Measurements from ENCODE around the gene AQP2. TPM values are rescaled to one million over a fixed set of nuclear protein-coding genes. Genes with fewer than 3 reads are reported as not detected.

AQP2 gene
- total and polyA plus RNA-seq, 2 donors (not counting 1 experiment from before 2014, with no cell fraction given) = not detected

DNA sequence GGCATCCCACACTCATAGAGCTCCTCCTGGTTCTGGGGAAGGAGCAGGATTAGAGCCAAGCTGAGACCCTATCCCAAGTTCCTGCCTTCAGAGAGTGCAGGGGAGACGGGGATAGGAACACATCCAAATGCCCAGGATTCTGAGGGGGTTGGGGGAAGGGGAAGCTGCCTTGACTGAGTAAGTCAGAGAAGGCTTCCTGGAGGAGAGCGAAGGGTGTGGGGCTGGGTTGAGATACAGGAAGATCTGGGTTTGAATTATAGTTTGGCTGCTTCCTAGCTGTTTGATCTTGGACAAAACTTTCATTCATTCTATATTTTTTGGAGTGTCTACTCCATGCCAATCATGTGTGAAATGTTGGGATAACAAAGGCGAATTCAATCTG is 8.0 kb upstream of the AQP2 start:
- Histone ChIP-seq H3K27ac (ENCODE audit: low read length in 2 of 2) (no peak overlapping the region), H3K4me1 (ENCODE audit: control insufficient read depth in 2 of 2, insufficient read depth in 2 of 2, low read length in 2 of 2) (peaks cover 0 to 8% of the 10 kb centered on the region in 2 donors), H3K9me3 (ENCODE audit: control extremely low read depth in 1 of 3, control insufficient read depth in 2 of 3, insufficient read depth in 1 of 3, low read length in 2 of 3) (no peaks in the 10 kb centered on the region), H4K20me1 (ENCODE audit: control insufficient read depth, insufficient read depth, low read length, poor library complexity, severe bottlenecking) (no peaks in the 10 kb centered on the region), H2AFZ (ENCODE audit: insufficient read depth, low read depth, low read length, poor library complexity, severe bottlenecking) (no peak overlapping the region), H3K4me3 (ENCODE audit: control extremely low read depth in 1 of 5, extremely low read depth in 1 of 5, insufficient read depth in 1 of 5, low read depth in 2 of 5, low read length in 4 of 5) (no peak overlapping the region), H3K79me2 (ENCODE audit: control insufficient read depth, insufficient read depth, low read length) (no peaks in the 10 kb centered on the region), H3K9ac (ENCODE audit: low read length) (no peak overlapping the region), H3K36me3 (replicated peaks in 1 of 2; ENCODE audit: control extremely low read depth in 1 of 2, control insufficient read depth in 1 of 2, extremely low read depth in 1 of 2, insufficient read depth in 2 of 2, low read length in 1 of 2) (no peaks in the 10 kb centered on the region), H3K27me3 (replicated peaks in 1 of 4; ENCODE audit: control extremely low read depth in 1 of 4, control insufficient read depth in 3 of 4, insufficient read depth in 4 of 4, low read length in 3 of 4) (peaks cover 0 to 5% (median 2%) of the 10 kb centered on the region in 4 experiments), H3K4me2 (replicated peaks; ENCODE audit: low read depth, low read length, poor library complexity, severe bottlenecking) (no peak overlapping the region)
- Mint-ChIP-seq H3K4me3 (no peak overlapping the region), H3K4me1 (peaks cover 15% of the 10 kb centered on the region), H3K9me3 (ENCODE audit: insufficient read depth) (no peaks in the 10 kb centered on the region), H3K27me3 (peaks cover 8% of the 10 kb centered on the region), H3K27ac (no peak overlapping the region)
- POLR2A ChIA-PET = no interaction called here
- CTCF ChIA-PET = interaction anchor here (2.0 kb wide), 1 partner anchor 24 kb away, joined by 9 read pairs; no protein-coding TSS in a partner anchor
- no peak for DNase-seq
- no peak for ATAC-seq (ENCODE audit: low read depth)
- 94% methylated on average over 2 of the region's 3 CpGs for WGBS (ENCODE audit: insufficient coverage)
- intact Hi-C loops (cut with micrococcal nuclease) = no loop called here
- TF ChIP-seq, protein P1, sequence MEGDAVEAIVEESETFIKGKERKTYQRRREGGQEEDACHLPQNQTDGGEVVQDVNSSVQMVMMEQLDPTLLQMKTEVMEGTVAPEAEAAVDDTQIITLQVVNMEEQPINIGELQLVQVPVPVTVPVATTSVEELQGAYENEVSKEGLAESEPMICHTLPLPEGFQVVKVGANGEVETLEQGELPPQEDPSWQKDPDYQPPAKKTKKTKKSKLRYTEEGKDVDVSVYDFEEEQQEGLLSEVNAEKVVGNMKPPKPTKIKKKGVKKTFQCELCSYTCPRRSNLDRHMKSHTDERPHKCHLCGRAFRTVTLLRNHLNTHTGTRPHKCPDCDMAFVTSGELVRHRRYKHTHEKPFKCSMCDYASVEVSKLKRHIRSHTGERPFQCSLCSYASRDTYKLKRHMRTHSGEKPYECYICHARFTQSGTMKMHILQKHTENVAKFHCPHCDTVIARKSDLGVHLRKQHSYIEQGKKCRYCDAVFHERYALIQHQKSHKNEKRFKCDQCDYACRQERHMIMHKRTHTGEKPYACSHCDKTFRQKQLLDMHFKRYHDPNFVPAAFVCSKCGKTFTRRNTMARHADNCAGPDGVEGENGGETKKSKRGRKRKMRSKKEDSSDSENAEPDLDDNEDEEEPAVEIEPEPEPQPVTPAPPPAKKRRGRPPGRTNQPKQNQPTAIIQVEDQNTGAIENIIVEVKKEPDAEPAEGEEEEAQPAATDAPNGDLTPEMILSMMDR (IDR thresholded peaks at IDR 0.05) = no peak
- TF ChIP-seq EZH2 (IDR thresholded peaks at IDR 0.05; ENCODE audit: borderline replicate concordance, insufficient read depth, low read depth, low read length, poor library complexity, severe bottlenecking) = no peak

DNA sequence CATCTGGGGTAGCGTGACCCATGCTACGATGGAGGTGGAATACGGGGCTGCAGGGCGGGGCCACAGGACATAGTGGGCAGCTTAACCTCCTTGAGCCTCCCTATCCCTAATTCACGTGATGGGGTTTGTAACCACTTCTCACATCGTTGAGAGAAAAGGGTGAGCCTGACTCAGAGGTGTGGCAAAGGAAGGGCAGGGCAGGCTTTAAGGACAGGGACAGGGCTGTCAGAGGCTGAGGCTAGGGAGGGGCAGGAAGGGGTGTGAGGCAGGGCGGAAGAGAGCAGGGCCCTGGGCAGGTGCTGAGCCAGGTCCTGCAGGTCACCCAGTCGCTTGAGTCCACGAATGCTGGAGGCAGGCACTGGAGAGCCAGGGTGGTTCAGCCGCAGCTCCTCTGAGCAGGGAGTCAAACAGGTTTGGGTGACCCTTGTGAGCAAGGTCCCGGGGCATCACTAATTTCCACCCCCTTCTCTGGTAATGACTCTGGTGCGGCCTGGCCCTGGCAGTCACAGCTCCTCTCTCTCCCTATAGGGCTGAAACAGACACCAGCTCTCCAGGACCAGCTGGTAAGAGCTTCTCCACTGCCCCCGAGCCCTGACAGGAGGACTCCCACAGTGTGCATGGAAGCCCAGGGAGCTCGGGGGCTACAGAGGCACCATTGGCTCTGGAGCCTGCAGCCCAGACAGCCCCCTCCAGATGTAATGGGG is 7.5 kb upstream of the AQP2 start:
- ChIA-PET POLR2A (no interaction called here), CTCF (interaction anchor here (0.6 to 2.0 kb wide), 3 partner anchors 9 to 160 kb away, joined by 3 to 9 read pairs (median 3); no protein-coding TSS in a partner anchor)
- H3K4me3 Mint-ChIP-seq = no peak overlapping the region
- Histone ChIP-seq H3K4me2 (replicated peaks; ENCODE audit: low read depth, low read length, poor library complexity, severe bottlenecking) (no peak overlapping the region), H3K36me3 (replicated peaks in 1 of 2; ENCODE audit: control extremely low read depth in 1 of 2, control insufficient read depth in 1 of 2, extremely low read depth in 1 of 2, insufficient read depth in 2 of 2, low read length in 1 of 2) (no peaks in the 10 kb centered on the region), H3K4me1 (ENCODE audit: control insufficient read depth in 2 of 2, insufficient read depth in 2 of 2, low read length in 2 of 2) (peaks cover 0 to 8% of the 10 kb centered on the region in 2 donors), H3K9me3 (ENCODE audit: control extremely low read depth in 1 of 3, control insufficient read depth in 2 of 3, insufficient read depth in 1 of 3, low read length in 2 of 3) (no peaks in the 10 kb centered on the region), H3K4me3 (ENCODE audit: control extremely low read depth in 1 of 5, extremely low read depth in 1 of 5, insufficient read depth in 1 of 5, low read depth in 2 of 5, low read length in 4 of 5) (no peak overlapping the region), H3K27me3 (replicated peaks in 1 of 4; ENCODE audit: control extremely low read depth in 1 of 4, control insufficient read depth in 3 of 4, insufficient read depth in 4 of 4, low read length in 3 of 4) (peaks cover 0 to 7% (median 2%) of the 10 kb centered on the region in 4 experiments), H3K9ac (ENCODE audit: low read length) (no peak overlapping the region), H4K20me1 (ENCODE audit: control insufficient read depth, insufficient read depth, low read length, poor library complexity, severe bottlenecking) (no peaks in the 10 kb centered on the region), H2AFZ (ENCODE audit: insufficient read depth, low read depth, low read length, poor library complexity, severe bottlenecking) (no peak overlapping the region), H3K27ac (ENCODE audit: low read length in 2 of 2) (no peak overlapping the region), H3K79me2 (ENCODE audit: control insufficient read depth, insufficient read depth, low read length) (no peaks in the 10 kb centered on the region)
- H3K27ac Mint-ChIP-seq = no peak overlapping the region
- DNase-seq (no peak), ATAC-seq (ENCODE audit: low read depth) (no peak)
- H3K27me3 Mint-ChIP-seq = peaks cover 12% of the 10 kb centered on the region
- TF ChIP-seq, protein P1 (IDR thresholded peaks at IDR 0.05) = no peak
- no peak for TF ChIP-seq EZH2 (IDR thresholded peaks at IDR 0.05; ENCODE audit: borderline replicate concordance, insufficient read depth, low read depth, low read length, poor library complexity, severe bottlenecking)
- H3K4me1 Mint-ChIP-seq = peaks cover 15% of the 10 kb centered on the region
- no peaks in the 10 kb centered on the region for H3K9me3 Mint-ChIP-seq (ENCODE audit: insufficient read depth)
- 87% methylated on average over 12 of the region's 14 CpGs for WGBS (ENCODE audit: insufficient coverage)
- intact Hi-C loops (cut with micrococcal nuclease) = no loop called here
